Cerebellar cortex (tissue), 1 donor: Measurements from ENCODE around the gene SP7.
"Not testable (repeated sequence)": the region's sequence is repeated elsewhere in the genome, so short reads cannot be mapped to it uniquely, and the experiment has no call there.

Experiments
- DNase-seq: peaks from one replicate; pipeline ENCODE4 v3.0.0-alpha.2; 2015; ENCODE audit warnings: low spot score

The SP7 gene

DNA sequence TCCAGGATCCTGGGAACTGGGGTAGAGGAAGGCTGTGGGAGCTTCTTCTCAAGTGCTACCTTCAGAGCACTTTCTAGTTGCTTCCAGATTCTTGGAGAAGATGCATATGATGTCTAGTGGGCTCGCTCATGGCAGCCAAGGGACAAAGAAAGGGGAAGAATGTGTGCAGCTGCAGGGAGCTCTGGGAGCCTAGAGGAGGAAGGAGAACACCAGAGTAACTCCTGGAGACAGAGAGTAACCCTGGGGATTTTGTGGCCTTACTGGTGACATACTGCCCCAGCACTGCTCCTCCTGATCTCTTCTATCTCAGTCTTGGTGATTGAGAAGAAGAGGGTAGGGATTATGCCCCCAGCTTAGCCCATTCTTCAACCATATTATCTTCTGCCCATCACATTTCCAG, 10.3 kb upstream of the SP7 start:
- no peak for DNase-seq

DNA sequence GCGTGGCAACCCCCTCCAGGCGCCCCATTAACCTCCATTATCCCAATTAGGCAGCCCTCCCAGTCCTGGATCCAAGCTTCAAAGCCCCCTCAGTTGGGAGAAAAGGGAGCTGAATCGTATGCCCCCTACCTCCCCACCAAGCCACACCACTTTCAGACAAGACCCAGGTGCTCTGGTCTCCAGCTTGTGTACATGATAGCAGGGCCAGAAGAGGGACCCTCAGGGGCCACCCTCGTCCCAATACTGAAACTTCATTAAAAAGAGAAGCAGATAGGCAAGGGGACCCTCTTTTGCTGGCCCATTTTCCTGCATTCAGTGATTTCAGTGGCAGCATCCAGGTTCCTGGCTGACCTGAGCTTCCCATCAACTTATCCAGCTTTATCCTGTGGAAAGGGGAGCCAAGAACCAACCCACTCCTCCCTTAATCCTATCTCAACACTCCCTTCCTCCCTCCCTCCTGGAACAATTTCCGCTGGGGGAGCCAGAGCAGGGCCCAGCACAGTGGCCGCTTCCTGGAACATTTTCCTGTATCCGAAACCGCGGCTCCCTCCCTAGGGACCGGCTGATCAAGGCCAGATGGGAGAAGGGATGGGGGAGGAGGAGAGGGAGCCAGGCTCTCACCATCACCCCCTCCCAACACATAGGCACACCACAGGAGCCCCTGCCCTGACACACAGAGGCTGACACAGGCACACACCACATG, 9.5 kb upstream of the SP7 start:
- DNase-seq: no peak

DNA sequence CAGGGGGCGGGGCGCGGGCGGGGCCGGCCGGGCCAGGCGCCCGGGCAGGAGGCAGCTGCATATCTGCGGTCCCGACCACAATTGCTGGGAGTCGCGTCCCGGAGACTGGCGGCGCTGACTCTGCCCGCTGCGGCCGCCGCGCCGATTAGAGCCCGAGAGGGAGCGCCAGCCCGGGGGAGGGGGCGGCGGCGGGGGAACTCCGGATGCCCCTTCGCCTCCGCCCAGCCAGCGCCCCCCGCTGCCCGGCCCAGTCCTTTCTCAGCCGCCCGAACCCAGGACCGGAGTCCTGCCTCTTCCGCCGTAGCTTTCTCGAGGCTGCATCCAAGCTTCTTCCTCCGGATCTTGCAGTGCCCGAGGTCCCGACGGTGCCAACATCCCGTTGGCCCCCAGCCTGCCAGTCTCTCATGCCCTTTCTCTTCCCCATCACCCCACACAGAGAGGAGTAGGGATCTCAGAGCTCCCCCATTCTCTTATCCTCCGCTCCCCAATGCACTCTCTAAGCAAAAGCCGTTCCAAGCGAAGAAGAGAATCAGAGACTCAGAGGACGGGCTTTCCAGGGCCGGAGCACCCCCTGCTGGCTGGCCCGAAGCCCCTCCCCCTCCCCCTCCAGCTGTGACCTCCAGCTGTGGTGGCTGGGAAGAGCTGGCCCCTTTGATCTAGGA, 8.8 kb upstream of the SP7 start:
- peak; percentile 63 for DNase-seq

DNA sequence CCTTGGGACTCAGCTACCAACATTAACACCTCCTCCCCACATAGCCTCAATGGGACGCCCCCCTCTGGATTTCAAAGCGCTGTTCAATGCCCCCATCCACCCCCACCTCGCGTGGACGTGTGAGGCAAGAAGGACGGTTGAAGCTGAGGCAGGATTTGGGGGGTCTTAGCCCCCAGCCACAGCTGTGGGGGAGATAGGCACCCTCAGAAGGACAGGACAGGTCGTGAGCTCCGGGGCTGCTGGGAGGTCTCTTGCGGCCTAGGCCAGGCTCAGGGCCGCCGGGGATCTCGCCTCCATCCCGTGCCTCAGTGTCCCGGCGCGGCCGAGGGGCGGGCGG, 8.3 kb upstream of the SP7 start:
- no peak for DNase-seq

DNA sequence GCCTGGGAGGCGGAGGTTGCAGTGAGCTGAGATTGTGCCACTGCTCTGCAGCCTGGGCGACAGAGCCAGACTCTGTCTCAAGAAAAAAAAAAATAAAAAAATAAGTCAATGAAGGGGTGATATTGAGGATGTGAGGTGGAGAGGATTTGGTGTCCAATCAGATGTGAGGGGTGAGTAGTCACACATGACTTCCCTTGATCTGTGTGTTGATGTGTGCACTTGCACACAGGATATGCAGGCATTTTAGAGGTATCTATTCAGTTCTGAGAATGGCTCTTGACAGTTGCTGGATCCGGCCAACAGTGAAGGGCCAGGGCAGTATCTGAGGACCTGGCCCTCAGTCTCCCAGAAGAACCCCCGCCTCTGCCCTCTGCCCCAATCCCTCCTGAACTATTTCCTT, 7.8 kb upstream of the SP7 start:
- DNase-seq: no peak

DNA sequence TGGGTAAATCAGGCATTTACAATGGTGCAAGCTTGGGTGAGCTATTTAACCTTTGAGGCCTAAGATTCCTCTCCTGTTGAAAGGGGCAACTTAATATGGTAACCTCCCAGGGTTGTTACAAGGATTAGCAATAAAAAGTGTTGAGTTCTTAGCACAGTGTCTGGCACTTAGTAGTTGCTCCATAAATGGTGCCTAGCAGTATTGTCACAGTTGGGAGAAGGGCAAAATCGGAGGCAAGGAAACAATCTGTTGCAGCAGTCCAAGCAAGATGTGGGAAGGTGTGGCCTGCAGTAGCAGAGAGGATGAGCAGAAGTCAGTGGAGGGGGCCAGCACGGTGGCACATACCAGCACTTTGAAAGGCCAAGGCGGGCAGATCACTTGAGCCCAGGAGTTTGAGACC, 7.3 kb upstream of the SP7 start:
- no peak for DNase-seq

DNA sequence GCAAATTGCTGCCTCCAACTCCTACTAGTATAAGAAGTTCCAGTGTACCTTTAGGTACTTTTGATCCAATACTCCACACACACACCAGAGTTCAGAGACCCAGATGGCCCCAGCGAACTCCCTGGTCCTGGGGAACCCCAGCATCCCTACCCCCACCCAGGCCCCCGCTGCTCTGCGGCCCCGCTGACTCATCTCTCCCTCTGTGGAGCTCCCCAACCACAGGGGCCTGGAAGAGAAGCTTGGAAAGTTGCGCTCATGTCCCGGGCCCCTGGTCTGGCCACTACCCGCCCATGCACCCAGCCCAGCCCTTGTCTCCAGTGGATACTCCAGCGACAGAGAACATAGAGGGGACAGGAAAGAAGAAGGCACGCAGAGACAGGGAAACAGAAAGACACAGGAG, 4.2 kb upstream of the SP7 start:
- no peak for DNase-seq

DNA sequence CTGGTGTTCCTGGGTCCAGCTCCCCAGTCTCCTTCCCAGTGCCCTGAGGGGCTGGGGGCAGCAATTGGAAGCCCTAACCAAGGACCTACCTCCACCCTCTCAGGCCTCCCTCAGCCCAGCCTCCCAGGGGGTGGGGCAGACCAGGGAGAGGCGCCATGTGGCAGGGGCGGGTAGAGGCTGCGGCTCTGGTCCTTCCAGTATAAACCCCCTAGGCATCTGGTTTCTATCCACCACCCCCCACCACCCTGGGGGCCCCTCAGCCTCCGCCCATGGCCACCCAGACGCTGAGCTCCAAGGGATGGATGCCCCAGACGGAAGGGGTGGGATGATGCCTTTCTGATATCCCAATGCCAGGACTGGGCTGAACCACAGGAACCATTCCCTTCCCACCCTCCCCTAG, 2.8 kb upstream of the SP7 start:
- DNase-seq: no peak

DNA sequence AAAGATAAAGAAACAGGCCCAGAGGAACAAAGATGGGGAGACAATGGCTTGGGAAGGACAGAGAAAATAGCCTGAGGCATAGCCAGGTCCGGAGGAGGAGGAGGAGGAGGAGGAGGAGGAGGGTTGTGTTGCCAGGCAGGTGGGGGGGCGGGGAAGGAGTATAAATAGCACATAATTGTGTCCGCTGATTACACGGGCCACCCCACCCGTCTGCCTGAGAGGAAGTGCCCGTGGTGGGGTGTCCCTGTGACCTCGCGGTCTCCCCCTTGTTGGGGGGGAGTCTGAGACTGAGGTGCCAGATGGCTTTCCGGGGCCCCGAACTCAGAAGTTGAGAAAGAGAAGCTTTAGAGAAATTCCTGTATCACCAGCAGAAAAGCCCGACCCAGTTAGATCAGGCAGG, 1.9 kb upstream of the SP7 start:
- DNase-seq: no peak

DNA sequence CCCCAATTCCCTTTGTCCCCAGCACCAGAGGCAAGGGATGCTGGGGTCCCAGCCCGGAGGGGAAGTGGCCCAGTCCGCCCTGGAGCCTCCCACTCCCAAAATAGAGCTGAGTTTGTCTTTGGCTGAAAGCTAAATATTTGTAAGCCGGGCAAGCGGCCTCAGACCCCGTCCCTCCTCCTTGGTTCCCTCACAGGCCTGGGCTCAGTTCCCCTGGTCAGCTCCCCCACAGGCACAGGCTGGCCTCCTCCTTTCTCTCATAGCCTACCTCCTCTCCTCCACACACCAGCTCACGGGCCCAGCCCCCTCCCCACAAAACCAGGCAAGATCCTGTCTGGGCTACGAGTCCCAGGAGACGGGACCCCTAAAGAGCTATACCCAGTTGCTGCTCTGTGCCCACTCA, 1.3 kb downstream of the SP7 start:
- no peak for DNase-seq

DNA sequence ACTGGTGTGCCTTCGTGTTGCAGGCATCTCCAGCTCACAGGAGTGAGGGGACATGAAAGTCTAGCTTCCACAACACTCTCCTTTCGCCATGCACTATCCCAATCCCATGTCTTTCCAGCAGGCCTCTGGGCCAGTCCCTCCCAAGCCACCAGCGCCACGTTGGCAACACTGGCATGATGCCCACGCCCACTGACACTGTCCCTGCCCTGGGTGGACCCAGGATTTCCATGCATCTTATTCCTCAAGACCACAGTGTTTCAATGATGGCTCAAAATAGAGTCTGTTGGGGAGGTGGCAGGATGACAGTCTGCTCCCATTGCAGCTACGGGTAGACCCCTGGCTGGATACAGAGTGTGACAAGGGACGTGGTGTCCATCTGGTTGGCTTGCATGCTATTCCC, 2.3 kb downstream of the SP7 start:
- DNase-seq: no peak

DNA sequence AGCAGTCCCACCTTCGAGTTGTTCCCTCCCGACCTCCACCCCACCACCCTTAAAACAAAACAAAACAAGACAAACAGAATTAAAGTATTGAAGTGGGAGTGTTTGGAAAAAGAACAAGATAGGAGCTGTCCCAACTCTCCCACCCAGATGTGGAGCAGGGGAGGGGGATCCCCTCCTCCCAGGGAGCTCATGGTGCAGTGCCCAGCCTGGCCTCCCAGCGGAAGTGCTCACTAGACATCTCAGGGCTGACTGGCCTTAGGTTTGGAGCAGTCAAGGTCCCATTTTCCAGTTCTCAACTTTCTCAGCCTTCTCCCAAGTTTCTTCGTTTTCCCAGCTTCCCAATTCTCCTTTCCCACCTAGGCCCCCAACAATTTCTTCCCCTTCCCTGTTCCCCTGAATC, 2.9 kb downstream of the SP7 start:
- DNase-seq: no peak

DNA sequence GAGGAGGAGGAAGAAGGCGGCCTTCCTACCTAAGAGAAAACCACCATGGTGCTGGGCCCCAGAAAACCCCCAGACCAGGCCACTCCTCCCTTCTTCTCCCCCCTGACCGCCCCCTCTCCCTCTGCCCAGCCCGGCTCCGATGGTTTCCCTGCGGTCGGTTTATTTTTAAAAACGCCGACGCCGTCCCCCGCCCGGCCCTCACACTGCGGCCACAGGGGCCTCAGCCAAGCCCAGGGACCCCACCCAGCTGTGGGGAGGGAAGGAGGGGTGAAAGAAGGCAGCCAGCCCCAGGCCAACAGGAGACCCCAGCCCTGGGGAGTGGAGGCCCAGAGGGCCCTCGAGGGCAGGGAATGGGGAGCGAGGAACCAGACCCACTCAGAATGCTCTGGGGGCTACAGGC, 3.4 kb downstream of the SP7 start:
- no peak for DNase-seq

DNA sequence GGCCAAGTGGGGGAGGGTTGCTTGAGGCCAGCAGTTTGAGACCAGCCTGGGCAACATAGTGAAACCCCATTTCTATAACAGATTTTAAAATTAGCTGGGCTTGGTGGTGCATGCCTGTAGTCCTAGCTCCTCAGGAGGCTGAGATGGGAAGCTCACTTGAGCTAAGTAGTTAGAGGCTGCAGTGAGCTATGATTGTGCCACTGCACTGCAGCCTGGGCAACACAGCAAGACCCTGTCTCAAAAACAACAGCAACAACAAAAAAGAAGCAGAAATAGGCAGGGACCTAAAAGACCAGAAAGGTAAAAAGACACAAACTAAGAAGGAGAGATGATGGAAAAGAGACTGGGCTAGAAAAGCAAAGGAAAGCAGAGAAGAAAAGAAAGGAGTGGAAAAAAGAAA, 3.8 kb downstream of the SP7 start:
- DNase-seq: not testable (repeated sequence)

DNA sequence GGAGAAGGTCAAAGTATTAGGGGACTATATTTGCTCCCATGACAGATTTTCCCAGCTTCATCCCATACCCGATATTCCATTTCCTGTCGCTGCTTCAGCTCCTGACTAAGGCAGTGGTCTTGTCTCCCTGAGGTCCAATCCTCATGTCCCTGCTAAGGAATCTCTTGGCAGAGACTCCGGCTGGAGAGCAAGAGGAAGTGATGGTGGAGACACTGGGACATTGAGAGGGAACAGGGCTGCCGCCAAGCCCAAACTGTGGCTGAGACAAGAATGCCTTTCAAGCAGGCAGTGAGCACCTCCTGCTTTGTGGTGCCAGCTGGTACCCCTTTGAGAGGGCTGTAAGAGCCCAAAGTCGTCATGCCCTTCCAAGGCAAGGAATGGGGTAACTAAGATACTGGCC, 5.5 kb downstream of the SP7 start:
- no peak for DNase-seq

DNA sequence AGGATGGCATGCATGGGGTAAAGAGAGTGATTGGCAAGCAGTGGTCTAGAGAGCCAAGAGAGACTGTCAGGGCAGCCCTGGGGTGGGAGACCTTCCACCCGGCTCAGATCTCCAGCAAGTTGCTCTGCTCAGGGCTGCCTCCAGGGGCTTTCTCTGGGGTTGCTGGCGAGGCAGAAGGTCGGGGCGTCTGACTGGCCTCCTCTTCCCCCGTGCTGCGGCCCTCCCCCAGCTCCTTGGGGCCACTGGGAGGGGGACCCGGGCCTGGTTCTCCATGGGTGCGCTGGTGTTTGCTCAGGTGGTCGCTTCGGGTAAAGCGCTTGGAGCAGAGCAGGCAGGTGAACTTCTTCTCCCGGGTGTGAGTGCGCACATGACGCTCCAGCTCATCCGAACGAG, 8.1 kb downstream of the SP7 start:
- DNase-seq: no peak

DNA sequence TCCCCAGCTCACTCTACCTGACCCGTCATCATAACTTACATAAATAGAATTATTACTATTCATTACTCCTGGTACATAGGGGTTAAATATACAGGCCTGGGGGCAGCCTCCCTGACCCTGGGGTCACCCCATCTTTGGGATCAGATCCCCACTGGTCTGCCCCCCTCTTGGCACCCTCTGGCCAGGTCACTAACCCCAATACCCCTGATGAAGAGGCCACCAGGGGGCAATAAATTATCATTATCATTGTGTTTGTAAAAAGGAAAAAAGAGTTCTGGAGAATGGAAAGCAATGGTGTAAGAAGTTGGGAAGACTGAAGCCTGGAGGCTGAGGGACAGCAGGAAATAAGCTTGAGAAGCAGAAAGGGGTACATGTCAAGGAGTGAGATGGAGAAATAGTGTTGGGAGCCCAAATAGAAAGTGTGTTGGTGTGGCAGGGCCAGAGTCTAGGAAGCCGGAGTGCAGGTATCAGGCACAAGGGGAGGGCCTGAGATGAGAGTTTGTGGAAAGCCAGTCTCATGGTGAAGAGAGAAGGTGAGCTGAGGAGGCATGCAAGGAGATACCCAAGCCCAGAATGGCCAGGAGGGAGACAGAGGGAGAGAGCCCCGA, 8.6 kb downstream of the SP7 start:
- no peak for DNase-seq

DNA sequence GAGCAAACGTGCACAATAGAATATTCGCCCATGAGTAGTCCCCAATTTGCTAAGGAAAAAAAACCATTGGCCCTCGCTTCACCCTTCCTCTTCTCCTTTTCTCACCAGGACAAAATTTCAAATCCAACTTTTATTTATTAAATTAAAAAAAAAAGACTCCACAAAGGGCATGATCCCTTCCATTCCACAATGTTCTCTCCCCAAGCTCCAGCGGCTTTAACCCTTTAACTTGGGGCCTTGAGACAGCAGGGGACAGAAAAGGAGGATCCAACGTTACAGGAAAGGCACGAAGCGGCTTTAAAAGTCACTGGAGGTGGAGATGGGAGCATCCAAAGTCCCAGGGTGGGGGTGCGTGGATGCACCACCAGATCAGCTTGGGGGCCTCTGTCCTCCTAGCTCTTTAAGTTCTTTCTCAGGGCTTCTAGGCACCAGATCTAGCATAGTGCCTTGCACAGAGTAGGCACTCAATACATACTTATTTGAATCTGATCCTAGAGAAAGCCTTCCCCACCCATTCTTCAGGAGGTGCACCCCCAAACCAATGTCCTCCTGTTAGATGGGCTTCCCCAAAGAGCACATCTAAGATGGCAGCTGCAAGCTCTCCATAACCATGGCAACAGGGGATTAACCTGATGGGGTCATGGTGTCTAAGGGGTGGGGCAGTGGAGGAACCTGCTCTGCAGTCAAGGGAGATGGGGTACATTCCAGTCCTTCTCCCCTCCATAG, 9.5 kb downstream of the SP7 start:
- no peak for DNase-seq

DNA sequence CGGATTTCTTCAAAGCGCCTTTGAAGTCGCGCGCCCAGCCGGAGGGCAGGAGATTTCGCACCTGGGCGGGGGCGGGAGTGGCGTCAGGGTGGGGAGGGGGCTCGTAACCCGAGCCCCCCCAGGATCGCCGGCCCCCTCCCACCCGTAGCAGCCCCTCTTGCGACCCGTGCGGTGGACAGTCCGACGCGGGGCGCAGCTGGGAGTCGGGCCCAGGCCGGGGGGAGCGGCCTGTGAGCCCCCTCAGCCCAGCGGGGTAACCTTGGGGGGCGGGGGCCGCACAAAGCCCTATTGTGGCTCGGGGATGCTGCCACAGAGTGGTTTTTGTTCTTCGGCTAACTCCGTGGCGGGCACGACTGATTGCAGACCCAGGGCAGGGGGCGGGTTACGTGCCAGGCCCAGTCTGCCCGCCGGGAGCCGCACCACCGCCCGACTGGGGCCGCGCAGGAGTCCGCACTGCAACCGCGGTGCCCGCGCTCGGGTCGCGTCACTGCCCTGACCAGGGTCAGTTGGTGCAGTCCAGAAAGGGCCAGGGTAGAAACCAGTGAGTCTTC, 10.6 kb downstream of the SP7 start:
- no peak for DNase-seq

DNA sequence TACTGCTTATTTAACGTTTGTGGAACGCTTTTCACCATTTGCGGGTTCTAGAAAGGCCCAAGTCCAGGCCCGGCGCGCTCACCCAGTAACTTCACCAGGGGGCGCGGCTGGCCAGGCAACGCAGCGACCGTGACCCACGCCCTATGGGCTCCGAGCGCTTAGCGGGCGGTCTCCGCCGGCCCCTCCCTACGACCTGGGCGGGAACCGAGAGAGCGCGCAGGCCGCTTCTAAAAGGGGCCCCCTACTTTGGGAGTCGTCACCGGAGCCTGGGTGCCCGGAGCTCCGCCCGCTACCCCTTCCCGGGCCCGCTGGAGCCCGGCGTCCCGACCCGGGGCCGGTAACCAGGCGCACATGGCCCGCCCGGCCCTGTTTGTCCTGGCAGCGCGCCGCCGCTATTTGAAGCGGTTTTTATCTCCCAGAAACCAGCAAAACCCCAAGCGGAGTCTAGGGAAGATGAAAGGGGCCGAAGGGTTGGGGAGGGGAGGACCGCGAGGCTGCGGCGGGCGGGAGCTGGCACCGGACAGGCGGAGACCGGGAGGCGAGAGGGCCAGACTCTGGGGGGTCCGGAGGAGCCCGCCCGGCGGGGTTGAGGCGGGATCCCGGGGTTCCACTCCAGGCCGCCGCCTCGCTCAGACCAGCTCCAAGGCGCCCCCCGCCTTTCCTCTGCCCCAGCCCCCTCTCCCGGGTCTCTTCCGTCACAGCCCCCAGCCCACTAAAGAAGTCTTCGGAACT, 11.2 kb downstream of the SP7 start:
- DNase-seq: peak; percentile 82

DNA sequence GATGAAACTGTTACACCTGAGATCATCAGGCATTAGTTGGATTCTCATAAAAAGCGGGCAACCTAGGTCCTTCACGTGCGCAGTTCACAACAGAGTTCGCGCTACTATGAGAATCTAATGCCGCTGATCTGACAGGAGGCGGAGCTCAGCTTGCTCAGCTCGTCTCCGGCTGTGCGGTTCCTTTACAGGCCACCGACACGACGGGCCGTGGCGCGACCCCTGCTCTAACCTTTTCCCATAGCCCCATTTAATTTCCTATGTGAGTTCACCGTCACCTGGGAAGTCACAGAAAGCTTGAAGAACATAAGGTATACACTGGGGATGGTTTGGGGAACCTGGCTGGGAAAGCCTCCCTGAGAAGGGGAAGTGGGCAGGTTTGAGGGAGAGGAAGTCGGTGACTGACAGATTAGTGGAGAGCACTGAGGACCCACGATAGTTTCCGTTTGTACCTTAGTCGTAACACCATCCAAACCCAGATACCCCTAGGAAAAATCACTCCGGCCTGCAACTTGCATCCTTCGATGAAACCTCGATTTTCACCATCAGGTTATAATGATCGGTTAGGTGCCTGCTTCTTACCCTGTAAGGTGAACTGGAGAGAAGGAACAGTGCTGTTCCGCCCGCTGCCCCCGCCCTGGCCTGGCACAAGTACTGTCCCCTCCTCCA, 11.9 kb downstream of the SP7 start:
- DNase-seq: peak; percentile 45
